ENCODE measurements around the gene NEMF.
"Not testable (repeated sequence)": the region's sequence is repeated elsewhere in the genome, so short reads cannot be mapped to it uniquely, and the experiment has no call there.

Gene NEMF

DNA sequence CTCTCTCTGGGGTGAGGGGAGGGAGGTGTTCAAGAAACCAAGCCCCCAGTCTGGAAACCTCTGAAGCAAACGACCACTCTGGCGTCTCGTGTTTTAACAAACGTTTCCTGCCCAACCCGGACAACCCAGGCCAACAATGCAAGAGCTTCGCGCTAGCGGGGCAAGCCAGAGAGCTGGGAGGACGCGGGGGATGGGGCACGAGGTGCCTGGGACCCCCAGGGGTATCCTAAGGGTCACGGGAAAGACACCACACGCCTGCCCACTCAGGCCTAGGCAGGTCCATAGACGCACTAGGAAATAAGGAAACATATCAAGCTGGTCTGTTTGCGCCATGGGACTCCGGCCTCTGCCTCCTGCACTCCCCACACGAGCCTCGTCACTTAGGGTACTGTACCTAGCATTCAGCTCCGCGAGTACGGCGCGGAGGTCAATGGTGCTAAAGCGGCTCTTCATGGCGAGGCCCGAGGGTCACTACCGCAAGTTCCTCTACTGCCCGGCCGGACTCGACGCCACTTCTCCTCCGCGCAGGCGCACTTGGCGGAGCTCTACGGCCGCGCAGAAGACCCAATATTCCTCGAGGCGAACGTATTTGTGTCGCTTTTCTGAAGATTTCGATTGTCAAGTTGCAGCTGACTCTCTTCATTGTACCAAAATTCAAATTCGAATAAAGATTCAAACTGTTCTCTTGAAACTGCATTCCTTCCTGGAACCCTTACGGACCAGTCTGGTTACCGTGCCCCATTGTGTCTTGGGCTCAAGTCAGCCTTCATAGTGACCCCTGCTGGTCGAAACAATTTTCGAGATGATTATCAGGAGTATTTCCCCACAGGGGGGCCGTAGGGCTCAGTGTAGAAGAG lies at the start of gene NEMF:
Gene NEMF, minus strand, starts transcription at position 488 of the 857 bp plus-strand sequence. Its CDS starts 35 bp downstream, at position 453.
- peak; percentile 90 for DNase-seq

GRCh38 chr14:49900973-49901372 lies 48.4 kb upstream of the NEMF start:
- no peak for DNase-seq

DNA sequence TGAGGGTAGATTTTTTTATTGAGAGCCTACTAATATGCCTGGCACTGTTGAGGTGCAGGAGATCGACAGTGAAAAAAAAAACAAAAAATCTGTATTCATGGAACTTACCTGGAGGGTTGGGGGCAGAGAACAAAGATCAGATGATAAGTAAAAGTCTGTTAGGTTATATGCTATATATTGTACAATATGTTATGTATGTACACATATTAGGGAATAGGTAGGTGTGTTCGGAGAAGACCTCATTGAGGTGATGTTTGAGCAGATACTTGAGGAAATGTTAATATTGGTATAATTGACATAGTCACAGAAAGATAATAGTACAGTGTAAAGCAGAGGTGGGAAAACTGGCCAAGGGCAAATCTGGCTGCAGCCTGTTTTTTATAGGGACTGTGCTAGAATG lies 45.9 kb upstream of the NEMF start:
- no peak for DNase-seq

DNA sequence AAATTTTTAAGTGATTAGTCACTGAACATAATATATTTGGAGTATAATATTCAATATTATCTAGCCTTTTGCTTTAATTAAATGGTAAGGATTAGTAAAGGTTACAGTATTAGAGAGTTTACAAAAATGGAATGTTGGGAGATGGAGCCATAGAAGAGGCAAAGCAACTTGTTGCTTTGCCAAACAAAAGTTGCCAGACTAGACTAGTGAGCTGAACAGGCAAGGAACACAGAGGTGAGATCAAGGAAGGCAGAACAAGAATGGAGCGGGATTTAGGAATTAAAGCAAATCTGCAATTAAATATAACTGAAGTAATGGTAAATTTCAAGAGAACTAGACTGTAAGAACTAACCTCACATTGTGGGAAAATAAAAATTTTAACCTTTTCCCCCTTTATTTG lies 45.4 kb upstream of the NEMF start:
- DNase-seq = no peak

DNA sequence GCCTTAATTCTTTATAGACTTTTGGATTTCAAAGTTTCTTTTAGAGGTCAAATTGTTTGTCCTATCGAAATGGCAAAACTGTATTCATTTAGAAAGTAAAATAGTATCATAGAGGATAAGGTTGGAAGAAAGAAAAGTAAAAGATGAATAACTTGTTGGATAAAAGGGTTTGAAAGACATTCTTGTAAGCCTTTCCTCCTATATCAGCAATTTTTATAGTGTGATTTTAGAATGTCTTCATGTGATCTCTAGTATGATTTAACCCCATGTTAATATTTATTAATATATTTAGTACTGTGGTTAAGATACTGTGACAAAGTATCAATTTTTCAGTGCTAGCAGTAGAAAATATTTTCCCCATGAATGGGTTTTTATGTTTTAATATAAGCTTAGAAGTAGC lies 44.8 kb upstream of the NEMF start:
- no peak for DNase-seq

DNA sequence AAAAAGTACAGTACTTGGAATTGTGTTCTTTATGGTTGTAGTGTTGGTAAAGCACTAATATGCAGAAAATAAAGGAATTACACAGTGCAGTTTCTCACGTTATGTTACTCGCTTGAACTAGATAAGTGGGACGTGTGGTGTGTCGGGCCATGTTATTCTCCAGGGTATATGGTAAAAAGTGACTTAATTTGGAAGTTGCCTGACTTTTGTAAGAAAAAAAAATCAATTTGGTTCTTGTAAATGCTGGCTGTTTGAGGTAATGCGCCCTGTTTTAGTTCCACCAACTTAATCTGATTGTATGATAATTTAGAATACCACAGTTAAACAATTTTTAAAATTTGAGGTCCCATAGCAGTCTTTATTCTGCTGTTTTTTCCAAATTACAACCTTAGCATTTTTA lies 44.4 kb upstream of the NEMF start:
- no peak for DNase-seq

- DNase-seq = not testable (repeated sequence)
Observed at GRCh38 chr14:49896272-49896671, 43.7 kb upstream of the NEMF start.

DNA sequence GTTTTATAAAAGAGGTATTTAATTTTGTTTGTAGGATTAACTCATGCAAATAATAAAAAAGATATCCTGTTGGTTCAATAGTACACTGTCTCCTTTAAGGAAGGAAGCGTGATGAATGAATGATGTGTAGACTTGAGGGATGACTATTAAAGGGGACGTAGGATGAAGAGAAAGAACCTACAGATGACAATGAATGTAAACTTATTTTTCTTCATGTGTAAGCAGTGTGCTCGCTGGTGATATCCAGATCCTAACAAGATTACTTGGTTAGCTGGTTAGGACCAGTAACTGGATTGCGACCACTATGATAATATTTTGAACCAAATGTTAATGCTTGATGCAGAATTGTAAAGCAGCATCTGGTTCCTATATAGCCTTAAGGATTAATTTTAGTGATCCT lies 42.9 kb upstream of the NEMF start:
- DNase-seq = no peak

DNA sequence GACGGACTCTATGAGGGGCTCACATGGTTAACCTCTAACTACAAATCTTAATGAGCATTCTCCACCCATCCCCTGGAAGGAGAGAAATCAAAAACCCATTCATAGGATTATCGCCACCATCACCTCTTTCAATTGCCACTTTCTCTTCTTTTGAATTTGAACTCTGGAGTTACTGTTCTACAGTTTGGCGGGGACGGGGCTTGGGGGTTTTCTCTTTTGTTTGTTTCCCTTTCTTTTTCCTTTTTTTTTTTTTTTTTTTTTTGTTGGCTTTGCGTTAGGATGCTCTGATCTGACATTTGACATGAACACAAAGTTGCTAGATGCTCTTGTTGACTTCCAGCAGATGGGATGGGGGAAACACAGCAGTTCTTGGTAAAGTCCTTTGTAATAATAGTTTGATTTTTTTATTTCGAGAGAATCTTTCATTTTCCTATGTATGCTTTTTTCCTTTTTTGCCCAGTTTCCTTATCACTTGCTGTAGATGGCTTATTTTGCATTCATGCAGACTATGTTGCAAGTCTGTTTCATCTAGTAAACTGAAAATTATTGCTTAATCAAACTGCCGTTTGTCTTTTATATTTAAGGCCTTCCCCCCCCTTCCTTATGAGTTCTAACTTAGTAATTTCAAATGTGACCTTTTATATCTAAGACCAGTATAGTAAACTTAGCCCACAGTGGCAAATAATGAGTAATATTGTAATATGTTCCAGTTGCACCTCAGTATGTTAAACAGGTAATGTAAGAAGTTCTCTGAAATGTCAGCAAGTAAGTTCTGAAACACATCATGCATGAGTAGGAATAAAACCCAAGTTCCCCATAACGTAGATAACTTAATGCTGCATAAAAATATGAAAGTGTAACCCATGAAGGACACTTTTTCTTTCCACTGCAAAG lies 41.9 kb upstream of the NEMF start:
- DNase-seq = not testable (repeated sequence)

DNA sequence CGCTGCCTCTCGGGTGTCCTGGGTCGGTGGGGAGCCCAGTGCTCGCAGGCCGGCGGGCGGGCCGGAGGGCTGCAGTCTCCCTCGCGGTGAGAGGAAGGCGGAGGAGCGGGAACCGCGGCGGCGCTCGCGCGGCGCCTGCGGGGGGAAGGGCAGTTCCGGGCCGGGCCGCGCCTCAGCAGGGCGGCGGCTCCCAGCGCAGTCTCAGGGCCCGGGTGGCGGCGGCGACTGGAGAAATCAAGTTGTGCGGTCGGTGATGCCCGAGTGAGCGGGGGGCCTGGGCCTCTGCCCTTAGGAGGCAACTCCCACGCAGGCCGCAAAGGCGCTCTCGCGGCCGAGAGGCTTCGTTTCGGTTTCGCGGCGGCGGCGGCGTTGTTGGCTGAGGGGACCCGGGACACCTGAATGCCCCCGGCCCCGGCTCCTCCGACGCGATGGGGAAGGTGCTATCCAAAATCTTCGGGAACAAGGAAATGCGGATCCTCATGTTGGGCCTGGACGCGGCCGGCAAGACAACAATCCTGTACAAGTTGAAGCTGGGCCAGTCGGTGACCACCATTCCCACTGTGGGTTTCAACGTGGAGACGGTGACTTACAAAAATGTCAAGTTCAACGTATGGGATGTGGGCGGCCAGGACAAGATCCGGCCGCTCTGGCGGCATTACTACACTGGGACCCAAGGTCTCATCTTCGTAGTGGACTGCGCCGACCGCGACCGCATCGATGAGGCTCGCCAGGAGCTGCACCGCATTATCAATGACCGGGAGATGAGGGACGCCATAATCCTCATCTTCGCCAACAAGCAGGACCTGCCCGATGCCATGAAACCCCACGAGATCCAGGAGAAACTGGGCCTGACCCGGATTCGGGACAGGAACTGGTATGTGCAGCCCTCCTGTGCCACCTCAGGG lies 41.0 kb upstream of the NEMF start:
- peak; percentile 71 for DNase-seq

DNA sequence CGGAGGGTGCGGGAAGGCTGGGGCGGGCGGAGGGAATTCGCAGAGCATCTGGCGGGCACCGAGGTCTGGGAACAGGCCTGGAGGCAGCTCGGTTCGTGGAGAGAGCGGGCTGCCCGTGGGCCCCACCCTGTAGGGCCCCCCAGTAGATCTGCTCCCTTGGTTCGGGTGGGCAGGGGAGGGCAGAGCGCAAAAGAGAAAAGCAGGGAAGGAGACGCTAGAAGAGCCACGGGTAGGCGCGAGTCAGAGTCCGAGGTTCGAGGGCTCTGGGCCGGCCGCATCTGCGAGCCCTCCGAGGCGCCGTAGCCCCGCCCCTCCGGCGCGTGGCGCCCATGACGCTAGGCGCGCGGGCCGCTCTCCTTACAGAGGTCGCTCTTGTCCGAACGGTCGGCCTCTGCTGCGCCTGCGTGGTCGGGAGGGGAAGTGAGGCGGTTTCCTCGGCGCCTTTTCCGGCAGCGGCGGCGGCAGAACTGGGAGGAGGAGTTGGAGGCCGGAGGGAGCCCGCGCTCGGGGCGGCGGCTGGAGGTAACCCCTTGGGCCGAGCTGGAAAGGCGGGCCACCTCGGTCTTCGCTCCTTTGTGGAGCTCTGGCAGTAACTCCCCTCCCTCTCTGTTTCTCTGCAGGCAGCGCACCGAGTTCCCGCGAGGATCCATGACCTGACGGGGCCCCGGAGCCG lies 40.2 kb upstream of the NEMF start, which contains the start of gene ARF6:
Gene ARF6, plus strand, starts transcription at position 447 of the 673 bp plus-strand sequence. CDS start 655 bp downstream, outside the sequence.
- peak; percentile 97 for DNase-seq

GRCh38 chr14:49892301-49892635 lies 39.7 kb upstream of the NEMF start:
- DNase-seq = peak; percentile 74

- DNase-seq = no peak
Observed at GRCh38 chr14:49888293-49888692, 35.7 kb upstream of the NEMF start.

DNA sequence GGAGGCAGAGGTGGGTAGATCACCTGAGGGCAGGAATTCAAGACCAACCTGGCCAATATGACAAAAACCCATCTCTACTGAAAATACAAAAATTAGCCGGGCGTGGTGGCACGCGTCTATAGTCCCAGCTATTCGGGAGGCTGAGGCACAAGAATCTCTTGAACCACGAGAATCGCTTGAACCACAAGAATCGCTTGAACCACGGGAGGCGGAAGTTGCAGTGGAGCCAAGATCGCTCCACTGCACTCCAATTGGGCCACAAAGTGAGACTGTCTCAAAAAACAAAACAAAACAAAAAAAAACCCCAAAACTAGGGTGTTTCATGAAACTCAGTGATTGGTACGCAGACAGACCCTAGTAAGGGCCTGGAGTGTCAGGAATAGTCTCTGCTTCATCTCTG lies 33.9 kb upstream of the NEMF start:
- no peak for DNase-seq

DNA sequence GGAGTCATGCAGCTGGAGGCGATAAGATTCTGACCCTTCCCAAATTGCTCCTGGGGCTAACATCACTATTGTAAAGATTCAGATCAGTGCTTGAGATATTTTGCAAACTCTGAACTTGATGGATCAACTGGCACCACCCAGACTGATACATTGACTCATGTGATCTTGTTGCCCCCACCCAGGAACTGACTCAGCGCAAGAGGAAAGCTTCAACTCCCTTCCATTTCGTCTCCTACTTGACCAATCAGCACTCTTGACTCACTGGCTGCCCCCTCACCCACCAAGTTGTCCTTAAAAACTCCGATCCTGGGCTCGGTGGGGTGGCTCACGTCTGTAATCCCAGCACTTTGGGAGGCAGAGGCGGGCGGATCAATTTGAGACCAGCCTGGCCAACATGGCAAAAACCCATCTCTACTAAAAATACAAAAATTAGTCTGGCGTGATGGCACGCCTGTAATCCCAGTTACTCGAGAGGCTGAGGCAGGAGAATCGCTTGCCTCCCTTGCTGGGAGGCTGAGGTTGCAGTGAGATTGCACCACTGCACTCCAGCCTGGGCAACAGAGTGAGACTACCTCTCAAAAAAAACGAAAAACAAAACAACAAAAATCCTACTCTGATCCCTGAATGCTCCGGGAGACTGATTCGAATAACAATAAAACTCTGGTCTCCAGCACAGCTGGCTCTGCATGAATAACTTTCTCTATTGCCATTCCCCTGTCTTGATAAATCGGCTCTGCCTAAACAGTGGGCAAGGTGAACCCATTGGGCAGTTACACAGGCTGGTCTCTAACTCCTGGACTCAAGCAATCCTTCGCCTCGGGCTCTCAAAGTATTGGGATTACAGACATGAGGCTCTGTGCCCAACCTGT lies 30.5 kb upstream of the NEMF start:
- DNase-seq = no peak

GRCh38 chr14:49881350-49882001 lies 28.9 kb upstream of the NEMF start:
- no peak for DNase-seq

DNA sequence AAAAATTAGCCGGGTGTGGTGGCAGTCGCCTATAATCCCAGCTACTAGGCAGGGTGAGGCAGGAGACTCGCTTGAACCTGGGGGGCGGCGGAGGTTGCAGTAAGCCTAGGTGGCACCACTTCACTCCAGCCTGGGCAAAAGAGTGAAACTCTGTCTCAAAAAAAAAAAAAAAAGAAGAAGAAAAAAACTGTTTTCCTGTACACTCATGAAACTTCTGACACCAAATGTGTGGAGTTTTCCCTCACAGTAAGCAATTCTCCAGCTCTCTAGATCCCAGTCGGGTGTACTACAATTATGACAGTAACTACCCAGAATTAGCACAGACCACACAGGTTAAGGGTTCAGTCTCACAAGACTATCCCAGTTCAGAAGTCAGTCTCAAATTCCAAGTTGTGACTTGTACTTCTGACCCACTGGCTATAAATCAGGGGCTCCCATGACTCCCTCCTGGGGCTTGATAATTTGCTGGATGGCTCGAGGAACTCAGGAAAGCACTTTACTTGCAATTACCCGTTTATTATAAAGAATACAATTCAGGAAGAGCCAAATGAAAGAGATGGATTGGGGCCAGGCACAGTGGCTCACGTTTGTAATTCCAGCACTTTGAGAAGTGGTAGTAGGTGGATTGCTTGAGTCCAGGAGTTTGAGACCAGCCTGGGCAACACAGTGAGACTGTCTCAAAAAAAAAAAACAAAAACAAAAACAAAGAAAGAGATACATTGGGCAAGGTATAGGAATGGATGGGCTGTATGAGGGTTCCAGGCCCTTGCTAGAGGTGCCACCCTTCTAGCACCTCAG lies 27.9 kb upstream of the NEMF start:
- DNase-seq = no peak

DNA sequence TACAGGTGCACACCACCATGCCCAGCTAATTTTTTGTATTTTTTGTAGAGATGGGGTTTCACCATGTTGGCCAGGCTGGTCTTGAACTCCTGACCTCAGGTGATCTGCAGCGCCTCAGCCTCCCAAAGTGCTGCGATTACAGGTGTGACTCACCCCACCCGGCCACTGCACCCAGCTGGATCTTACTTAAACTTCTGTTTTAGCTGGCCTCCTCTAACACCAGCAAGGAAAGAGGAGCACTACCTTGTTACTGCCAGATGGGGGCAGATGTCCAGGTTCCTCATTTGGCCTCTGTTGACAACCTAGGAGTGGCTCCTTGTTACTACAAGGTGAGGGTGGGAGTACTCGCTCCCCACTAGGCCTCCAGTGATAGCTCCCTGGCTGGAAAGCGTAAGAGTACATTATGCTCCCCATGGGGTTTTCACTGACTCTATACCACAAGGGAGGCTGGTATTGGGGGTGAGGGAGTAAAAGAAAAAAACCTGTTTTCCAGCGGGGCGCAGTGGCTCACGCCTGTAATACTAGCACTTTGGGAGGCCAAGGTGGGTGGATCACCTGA lies 27.1 kb upstream of the NEMF start:
- peak; percentile 67 for DNase-seq

GRCh38 chr14:49876563-49877127 lies 24.1 kb upstream of the NEMF start:
- no peak for DNase-seq

Data from NCI-H146 (cell line).